H1 (cell line): ENCODE results near the gene YAF2. TPM values are rescaled to one million over a fixed set of nuclear protein-coding genes. Genes with fewer than 3 reads are reported as not detected.

ENCODE experiments used
- CTCF ChIA-PET: fragments of 300-600 bp; sonication (Branson Sonifier 250); formaldehyde crosslinking; loops from one replicate; lab custom pipeline; 2021; ENCODE audit not compliant: partially characterized antibody; lab: Charles Lee
- POLR2A ChIA-PET: fragments of 300-600 bp; sonication (Branson Sonifier 250); formaldehyde crosslinking; loops from one replicate; lab custom pipeline; 2021; ENCODE audit warnings: inconsistent platforms; ENCODE audit not compliant: partially characterized antibody; lab: Charles Lee
- DNase-seq, 2 experiments: peaks; one replicate each; pipeline versions ENCODE4 v3.0.0 to v3.0.0-alpha.2; 2010 to 2022; ENCODE audit warnings: low spot score in 2 of 2, low read depth in 1 of 2, mixed read lengths in 1 of 2
- FAIRE-seq: peaks from 2 replicates; lab custom pipeline; 2011; peaks lifted over from hg19 to GRCh38; lab: Jason Lieb, UNC
- H2AFZ ChIP-seq: 2 replicates; pipeline ENCODE4 v1.8.1; 2012; ENCODE audit warnings: low read length, inconsistent platforms
- H2AK5ac ChIP-seq: 2 replicates; pipeline ENCODE4 v1.6.1; 2013; ENCODE audit warnings: low read depth, low read length
- H2BK120ac ChIP-seq: replicated peaks from 2 replicates; pipeline ENCODE3; 2013; ENCODE audit warnings: low read depth, low read length, inconsistent platforms
- H2BK12ac ChIP-seq: 2 replicates; pipeline ENCODE4 v1.6.1; 2013; ENCODE audit warnings: low read depth, low read length
- H2BK15ac ChIP-seq: 2 replicates; pipeline ENCODE4 v1.6.1; 2013; ENCODE audit warnings: low read length
- H2BK20ac ChIP-seq: 2 replicates; pipeline ENCODE4 v1.6.1; 2013; ENCODE audit warnings: low read length
- H2BK5ac ChIP-seq: 2 replicates; pipeline ENCODE4 v1.6.1; 2013; ENCODE audit warnings: low read depth, low read length
- H3K14ac ChIP-seq: 2 replicates; pipeline ENCODE4 v1.6.1; 2013; ENCODE audit warnings: inconsistent platforms; ENCODE audit not compliant: insufficient read length
- H3K18ac ChIP-seq: 2 replicates; pipeline ENCODE4 v1.6.1; 2013; ENCODE audit warnings: low read length; ENCODE audit errors: extremely low read depth
- H3K23ac ChIP-seq: 2 replicates; pipeline ENCODE4 v1.6.1; 2013; ENCODE audit warnings: inconsistent platforms; ENCODE audit not compliant: insufficient read length
- H3K23me2 ChIP-seq: 2 replicates; pipeline ENCODE4 v1.6.1; 2013; ENCODE audit warnings: low read depth, low read length
- H3K27ac ChIP-seq: 2 replicates; pipeline ENCODE4 v1.6.1; 2011; ENCODE audit warnings: low read depth, low read length, inconsistent platforms
- H3K27me3 ChIP-seq, 4 experiments: replicated peaks in 1 of 4; 1 replicate in 1 of 4; 2 replicates in 3 of 4; pipeline versions ENCODE4 v1.6.1 to v1.8.1; 2011 to 2013; ENCODE audit warnings: low read length in 3 of 4, mild to moderate bottlenecking in 3 of 4, inconsistent platforms in 2 of 4, mixed read lengths in 2 of 4, moderate library complexity in 1 of 4; ENCODE audit not compliant: control insufficient read depth in 3 of 4, insufficient read depth in 3 of 4; ENCODE audit errors: extremely low read depth in 1 of 4
- H3K36me3 ChIP-seq, 4 experiments: 2 replicates each; pipeline versions ENCODE4 v1.6.1 to v1.8.1; 2011 to 2013; ENCODE audit warnings: mild to moderate bottlenecking in 4 of 4, low read length in 3 of 4, moderate library complexity in 2 of 4, control low read depth in 1 of 4, inconsistent platforms in 1 of 4; ENCODE audit not compliant: insufficient read depth in 4 of 4, control insufficient read depth in 2 of 4
- H3K4ac ChIP-seq: replicated peaks from 2 replicates; pipeline ENCODE3; 2013; ENCODE audit warnings: low read length, low read depth, mixed read lengths, inconsistent platforms; ENCODE audit not compliant: insufficient read length
- H3K4me1 ChIP-seq, 4 experiments: replicated peaks in 1 of 4; 1 replicate in 1 of 4; 2 replicates in 3 of 4; pipeline versions ENCODE4 v1.6.1 to v1.8.1; 2011 to 2013; ENCODE audit warnings: low read length in 3 of 4, inconsistent platforms in 2 of 4, mixed read lengths in 1 of 4; ENCODE audit not compliant: insufficient read depth in 4 of 4, control insufficient read depth in 3 of 4
- H3K4me2 ChIP-seq, 2 experiments: 2 replicates each; pipeline versions ENCODE4 v1.6.1 to v1.8.1; 2011 to 2013; ENCODE audit warnings: low read depth in 2 of 2, low read length in 2 of 2, control low read depth in 1 of 2, inconsistent platforms in 1 of 2, mild to moderate bottlenecking in 1 of 2; ENCODE audit not compliant: insufficient read depth in 1 of 2
- H3K4me3 ChIP-seq, 4 experiments: fragments of 200-600, 300-600 bp in 1 of 4; sonication (generic), shearing (Covaris generic), sonication (Bioruptor Twin) in 1 of 4; 2 replicates each; pipeline versions ENCODE4 v1.5.1 to v1.8.1; 2011 to 2016; ENCODE audit warnings: low read length in 4 of 4, low read depth in 3 of 4, control low read depth in 2 of 4, inconsistent platforms in 2 of 4, mild to moderate bottlenecking in 2 of 4, mixed read lengths in 1 of 4, moderate library complexity in 1 of 4; ENCODE audit not compliant: insufficient read depth in 2 of 4; ENCODE audit errors: extremely low read depth in 1 of 4
- H3K56ac ChIP-seq: replicated peaks from 2 replicates; pipeline ENCODE3; 2013; ENCODE audit warnings: low read depth, mild to moderate bottlenecking, mixed read lengths, low read length, inconsistent platforms; ENCODE audit not compliant: insufficient read length
- H3K79me1 ChIP-seq: 2 replicates; pipeline ENCODE4 v1.6.1; 2013; ENCODE audit warnings: low read depth, low read length, control low read depth
- H3K79me2 ChIP-seq, 2 experiments: 2 replicates each; pipeline versions ENCODE4 v1.6.1 to v1.8.1; 2012 to 2013; ENCODE audit warnings: low read length in 2 of 2, mild to moderate bottlenecking in 2 of 2, inconsistent platforms in 1 of 2; ENCODE audit not compliant: insufficient read depth in 2 of 2, control insufficient read depth in 1 of 2
- H3K9ac ChIP-seq, 4 experiments: replicated peaks in 1 of 4; 1 replicate in 1 of 4; 2 replicates in 3 of 4; pipeline versions ENCODE4 v1.6.1 to v1.8.1; 2011 to 2013; ENCODE audit warnings: low read depth in 3 of 4, low read length in 3 of 4, control low read depth in 2 of 4, mild to moderate bottlenecking in 2 of 4, moderate library complexity in 2 of 4, inconsistent platforms in 1 of 4; ENCODE audit errors: extremely low read depth in 1 of 4
- H3K9me3 ChIP-seq, 2 experiments: 2 replicates each; pipeline versions ENCODE4 v1.6.1 to v1.8.1; 2012 to 2013; ENCODE audit warnings: mild to moderate bottlenecking in 2 of 2, moderate library complexity in 2 of 2, control low read depth in 1 of 2, inconsistent platforms in 1 of 2, low read depth in 1 of 2, low read length in 1 of 2, mixed read lengths in 1 of 2; ENCODE audit not compliant: insufficient read depth in 2 of 2
- H4K20me1 ChIP-seq, 2 experiments: replicated peaks in 1 of 2; 2 replicates each; pipeline versions ENCODE3 to v1.8.1; 2011 to 2013; ENCODE audit warnings: inconsistent platforms in 2 of 2, low read length in 2 of 2, mild to moderate bottlenecking in 1 of 2; ENCODE audit not compliant: insufficient read depth in 2 of 2, control insufficient read depth in 1 of 2
- H4K5ac ChIP-seq: 2 replicates; pipeline ENCODE4 v1.6.1; 2013; ENCODE audit warnings: low read length, low read depth, mixed read lengths, inconsistent platforms; ENCODE audit not compliant: insufficient read length
- H4K8ac ChIP-seq: 2 replicates; pipeline ENCODE4 v1.8.0; 2013; ENCODE audit warnings: mild to moderate bottlenecking, moderate library complexity, low read length, inconsistent platforms; ENCODE audit not compliant: insufficient read depth; ENCODE audit errors: extremely low read depth
- H4K91ac ChIP-seq: replicated peaks from 2 replicates; pipeline ENCODE3; 2013; ENCODE audit warnings: low read length, mixed read lengths, inconsistent platforms; ENCODE audit not compliant: insufficient read length
- CBX8 ChIP-seq: fragments of 300-800, 300-1000 bp; sonication (generic); IDR thresholded peaks from 2 replicates; pipeline ENCODE4 v1.7.1; 2016; ENCODE audit warnings: low read depth, low read length, borderline replicate concordance
- EGR1 ChIP-seq: IDR thresholded peaks from 2 replicates; pipeline ENCODE4 v1.6.1; 2011; ENCODE audit warnings: low read depth, low read length, borderline replicate concordance
- KDM4A ChIP-seq: IDR thresholded peaks from one replicate; pipeline ENCODE4 v1.7.1; 2012; ENCODE audit warnings: low read depth, mild to moderate bottlenecking, moderate library complexity, low read length, inconsistent platforms; ENCODE audit not compliant: severe bottlenecking
- POLR2AphosphoS5 ChIP-seq: IDR thresholded peaks from 2 replicates; pipeline ENCODE4 v1.6.1; 2011; ENCODE audit warnings: low read depth, low read length
- ZNF274 ChIP-seq: IDR thresholded peaks from 2 replicates; pipeline ENCODE4 v1.7.0; 2012; ENCODE audit warnings: low read length, borderline replicate concordance; ENCODE audit errors: extremely low read depth
- WGBS, 2 experiments: shearing (Covaris generic) in 1 of 2; methylation state at CpG; one replicate each; pipeline versions ENCODE4 v1.1.6 to v1.1.7; 2013 to 2015; ENCODE audit warnings: low lambda C conversion rate in 2 of 2, mixed read lengths in 2 of 2, inconsistent platforms in 1 of 2, low coverage in 1 of 2, missing lambda C conversion rate in 1 of 2; ENCODE audit not compliant: insufficient replicate concordance in 2 of 2, insufficient coverage in 1 of 2, insufficient read length in 1 of 2; ENCODE audit errors: extremely low coverage in 1 of 2, missing lambda C conversion rate in 1 of 2; 5-methylcytosine and 5-hydroxymethylcytosine counted together
- polyA plus RNA-seq, 7 experiments: library from polyadenylated mRNA; depleted of rRNA in 3 of 7; stranded (reverse) in 5 of 7; unstranded in 2 of 7; fragments of >200 nt in 5 of 7; fragments of 200-250 nt in 2 of 7; gene quantifications; 1 replicate in 5 of 7; 2 replicates in 1 of 7; 4 replicates in 1 of 7; pipeline versions ENCODE4 v1.2.1 to v1.2.3, GENCODE V29; 2011 to 2013; ENCODE audit warnings: missing spikeins in 2 of 7, mixed read lengths in 2 of 7
- total RNA-seq: library from RNA; stranded (reverse); fragmentation: NEBNext Ultra II Directional; extraction: Animal tissue kit (Norgen Biotek cat#: 25700); gene quantifications from 2 replicates; pipeline ENCODE4 v1.2.1, GENCODE V29; 2021

The YAF2 gene
- total and polyA plus RNA-seq, 2 of the 8 experiments (the other 6 are each of a cell fraction or from before 2014, with no cell fraction given) = 0.50 to 2.2 TPM

- Histone ChIP-seq H3K4ac (no peak overlapping the region), H4K91ac (no peak overlapping the region), H2BK20ac (no peak overlapping the region), H3K9ac (no peak overlapping the region), H2BK5ac (no peak overlapping the region)
- TF ChIP-seq EGR1 (no peak), CBX8 (no peak), ZNF274 (no peak), KDM4A (no peak), POLR2AphosphoS5 (no peak)
- TF ChIP-seq, all 59 proteins: peak for 0
- POLR2A ChIA-PET = no interaction called here
- Histone ChIP-seq H3K79me1 (no peaks in the 10 kb centered on the region), H4K20me1 (no peaks in the 10 kb centered on the region), H3K36me3 (no peaks in the 10 kb centered on the region), H3K4me2 (no peak overlapping the region), H4K8ac (no peak overlapping the region), H3K9me3 (no peaks in the 10 kb centered on the region), H3K27ac (no peak overlapping the region), H2AFZ (no peak overlapping the region), H3K27me3 (no peaks in the 10 kb centered on the region), H3K79me2 (no peaks in the 10 kb centered on the region), H3K23me2 (no peaks in the 10 kb centered on the region), H3K14ac (no peak overlapping the region), H3K4me3 (no peak overlapping the region), H2BK15ac (no peak overlapping the region), H2AK5ac (no peak overlapping the region), H3K23ac (no peak overlapping the region), H3K18ac (no peak overlapping the region), H2BK120ac (no peak overlapping the region), H3K56ac (no peak overlapping the region), H2BK12ac (no peak overlapping the region), H4K5ac (no peak overlapping the region), H3K4me1 (no peaks in the 10 kb centered on the region)
- CTCF ChIA-PET = no interaction called here
- DNase-seq (no peak), FAIRE-seq (no peak)
- WGBS, 2 experiments = 79% methylated on average over 2 of the region's 2 CpGs; no CpG with 5 or more reads in 1 of the 2 experiments
Measured at GRCh38 chr12:42262271-42262670, 24.2 kb upstream of the YAF2 start.
